ENCODE results near the gene STX18.

STX18 gene

GRCh38 chr4:4395849-4396627 is 145.8 kb downstream of the STX18 start:
- DNase-seq: no peak

GRCh38 chr4:4395371-4395770 is 146.5 kb downstream of the STX18 start:
- DNase-seq: no peak

- DNase-seq: no peak
These were observed 147.2 kb downstream of the STX18 start for GRCh38 chr4:4394644-4395043.

GRCh38 chr4:4392501-4393183 is 149.2 kb downstream of the STX18 start:
- DNase-seq: no peak

GRCh38 chr4:4391866-4392265 is 150.0 kb downstream of the STX18 start:
- DNase-seq: no peak

GRCh38 chr4:4390515-4391240 is 151.2 kb downstream of the STX18 start:
- no peak for DNase-seq

GRCh38 chr4:4390046-4390445 is 151.8 kb downstream of the STX18 start:
- DNase-seq: no peak

- no peak for DNase-seq
These were observed 152.8 kb downstream of the STX18 start for GRCh38 chr4:4388836-4389575.

GRCh38 chr4:4388311-4388790 is 153.5 kb downstream of the STX18 start:
- no peak for DNase-seq

- no peak for DNase-seq
These were observed 154.1 kb downstream of the STX18 start for GRCh38 chr4:4387531-4388310.

- DNase-seq: peak; percentile 27
These were observed 155.0 kb downstream of the STX18 start, which contains the start of gene NSG1 for GRCh38 chr4:4386736-4387392. TSS of gene NSG1 (plus strand) at chr4:4387102. CDS start at chr4:4387630, 528 bp downstream.

GRCh38 chr4:4386296-4386735 is 155.5 kb downstream of the STX18 start:
- peak; percentile 15 for DNase-seq

GRCh38 chr4:4385729-4386295 is 156.0 kb downstream of the STX18 start:
- no peak for DNase-seq

GRCh38 chr4:4384837-4385236 is 157.0 kb downstream of the STX18 start:
- no peak for DNase-seq

GRCh38 chr4:4383085-4383484 is 158.8 kb downstream of the STX18 start:
- DNase-seq: no peak

- DNase-seq: no peak
These were observed 162.2 kb downstream of the STX18 start for GRCh38 chr4:4379540-4380087.

GRCh38 chr4:4377732-4378460 is 164.0 kb downstream of the STX18 start:
- no peak for DNase-seq

- no peak for DNase-seq
These were observed 164.7 kb downstream of the STX18 start for GRCh38 chr4:4377191-4377590.

GRCh38 chr4:4376074-4376473 is 165.8 kb downstream of the STX18 start:
- DNase-seq: no peak

Measured in stimulated activated CD4-positive, alpha-beta T cell treated with anti-CD3 and anti-CD28 coated beads, Interleukin-12 subunit alpha, Interleukin-12 subunit beta, amount 100 ng/mL, for 4 hours (primary cell).